ENCODE data around the gene CERKL.

CERKL gene

DNA sequence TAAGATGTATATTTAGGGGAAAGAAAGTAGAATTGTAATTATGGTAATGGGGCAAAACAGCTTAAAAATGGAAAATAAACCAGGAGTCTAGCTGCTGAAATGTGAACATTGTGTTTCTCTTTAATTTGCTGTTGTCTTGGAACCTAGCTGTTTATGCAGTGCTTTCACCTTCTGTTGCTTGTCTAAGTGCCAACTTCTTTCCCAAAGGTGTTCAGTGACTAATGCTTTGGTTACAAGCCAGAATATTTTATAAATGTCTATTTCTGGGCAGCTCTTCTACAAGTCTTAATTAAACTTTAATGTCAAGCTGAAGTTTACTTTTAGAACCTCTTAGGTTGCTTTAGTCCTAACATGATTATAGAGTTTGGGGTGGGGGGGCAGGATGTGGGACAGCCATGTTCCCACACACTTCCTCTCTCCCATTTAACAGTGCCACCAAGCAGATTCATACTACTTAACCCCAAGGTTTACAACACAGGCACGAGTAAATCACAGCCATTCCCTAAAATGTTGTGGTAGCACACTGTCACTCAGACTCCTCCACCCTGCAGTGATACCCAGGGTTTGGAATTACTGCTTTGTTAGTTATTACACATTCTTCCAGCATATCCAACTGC is 139.1 kb downstream of the CERKL start:
- no peak for FAIRE-seq
- DNase-seq (ENCODE audit: low spot score): no peak

DNA sequence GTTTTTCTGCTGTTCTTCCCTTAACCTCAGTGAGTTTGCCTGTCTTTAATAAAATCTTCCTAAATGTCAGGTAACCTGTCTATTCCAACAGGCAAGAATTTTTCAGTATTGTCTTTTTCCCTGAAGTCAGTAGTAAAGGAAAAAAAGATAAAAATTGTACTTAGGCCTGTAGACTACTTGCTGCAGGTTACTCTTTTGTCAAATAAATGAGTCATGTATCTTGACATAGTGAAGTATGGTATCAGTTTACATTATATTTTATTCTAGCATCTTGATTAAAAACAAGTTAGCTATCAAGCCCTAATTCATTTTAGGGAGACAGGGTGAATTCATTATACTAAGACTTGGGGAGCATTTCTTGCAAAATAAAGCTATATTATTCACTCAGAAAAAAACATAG is 139.9 kb downstream of the CERKL start:
- FAIRE-seq (no peak), DNase-seq (ENCODE audit: low spot score) (no peak)

DNA sequence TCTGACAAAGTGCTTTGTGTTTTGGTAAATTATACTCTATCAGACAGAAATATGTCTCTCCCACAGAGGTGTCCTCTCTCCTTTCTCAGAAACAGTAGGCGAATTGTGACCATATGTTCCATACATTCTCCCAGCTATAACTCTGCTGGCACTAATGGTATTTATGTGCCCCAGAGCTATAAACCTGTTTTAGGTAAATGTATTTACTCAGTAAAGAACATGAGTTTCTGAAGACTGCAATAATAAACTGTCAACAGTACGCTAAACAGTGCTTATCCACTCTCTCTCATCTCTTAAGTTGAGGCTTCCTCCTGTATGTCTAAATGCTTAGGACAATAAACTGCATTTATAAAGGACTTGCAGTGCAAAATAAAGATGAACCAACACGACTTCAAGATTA is 141.2 kb downstream of the CERKL start:
- no peak for DNase-seq (ENCODE audit: low spot score)

DNA sequence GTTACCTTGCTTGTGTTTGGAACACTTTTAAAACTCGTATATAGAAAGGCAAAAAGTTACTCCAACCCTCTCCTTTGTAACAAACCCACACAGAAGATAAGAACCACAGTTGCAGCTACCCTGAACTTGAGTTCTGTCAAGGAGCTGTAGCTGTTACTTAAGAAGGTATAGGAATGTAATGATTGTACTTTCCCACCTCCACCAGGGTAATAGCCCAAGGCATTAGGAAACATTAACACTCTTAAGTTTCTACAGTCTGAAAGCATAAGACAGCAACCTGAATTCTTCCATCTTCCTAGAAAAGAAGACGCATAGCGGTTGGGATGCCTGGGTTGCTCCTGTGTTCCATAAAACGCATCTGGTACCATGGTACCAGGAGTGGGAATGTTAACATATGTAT is 156.7 kb downstream of the CERKL start:
- DNase-seq (ENCODE audit: low spot score): no peak

More for the DNA sequence above, 141.2 kb downstream of the CERKL start:
- no peak for FAIRE-seq

DNA sequence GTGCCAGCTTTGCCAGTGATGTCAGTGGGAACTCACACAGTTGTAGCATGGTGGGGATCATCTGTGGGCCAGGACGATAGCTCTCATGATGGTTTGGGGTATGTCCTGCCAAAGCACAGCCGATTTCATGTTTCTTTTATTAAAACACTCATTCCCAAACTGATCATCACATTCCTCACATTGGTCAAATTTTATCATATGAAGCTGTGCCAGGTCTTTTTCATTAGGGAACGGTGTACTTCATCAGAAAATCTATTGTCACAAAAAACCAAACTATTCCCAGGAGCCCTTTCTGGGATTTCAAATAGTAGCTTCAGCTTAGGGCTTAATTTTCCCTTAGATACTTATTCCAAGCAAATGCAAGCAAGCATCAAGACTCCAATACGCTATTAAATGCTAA is 157.7 kb downstream of the CERKL start:
- no peak for DNase-seq (ENCODE audit: low spot score)
- FAIRE-seq: no peak

More for the DNA sequence above, 156.7 kb downstream of the CERKL start:
- FAIRE-seq: no peak
